Endodermal cell (in vitro differentiated cells): ENCODE results near the gene S1PR2. TPM values are rescaled to one million over a fixed set of nuclear protein-coding genes. Genes with fewer than 3 reads are reported as not detected.

Source experiments
- DNase-seq: peaks from one replicate; pipeline ENCODE4 v3.0.0-alpha.2; 2017
- H3K27ac ChIP-seq: 2 replicates; pipeline ENCODE4 v1.5.1; 2013; ENCODE audit warnings: mild to moderate bottlenecking, low read depth, low read length, moderate library complexity
- H3K27me3 ChIP-seq: 2 replicates; pipeline ENCODE4 v1.6.1; 2013; ENCODE audit warnings: mild to moderate bottlenecking, low read length, moderate library complexity; ENCODE audit not compliant: insufficient read depth, control insufficient read depth, poor library complexity, severe bottlenecking
- H3K36me3 ChIP-seq: 2 replicates; pipeline ENCODE4 v1.7.0; 2013; ENCODE audit warnings: mild to moderate bottlenecking, low read length, moderate library complexity; ENCODE audit not compliant: control insufficient read depth, insufficient read depth
- H3K4me1 ChIP-seq: one replicate; pipeline ENCODE4 v1.7.0; 2013; ENCODE audit warnings: low read length; ENCODE audit not compliant: control insufficient read depth, insufficient read depth
- H3K4me3 ChIP-seq: 2 replicates; pipeline ENCODE4 v1.5.1; 2013; ENCODE audit warnings: mild to moderate bottlenecking, low read length, moderate library complexity
- H3K9ac ChIP-seq: 2 replicates; pipeline ENCODE4 v1.6.1; 2013; ENCODE audit warnings: mild to moderate bottlenecking, low read length, moderate library complexity; ENCODE audit not compliant: poor library complexity, severe bottlenecking; ENCODE audit errors: extremely low read depth
- H3K9me3 ChIP-seq: 2 replicates; pipeline ENCODE4 v1.6.1; 2013; ENCODE audit warnings: mild to moderate bottlenecking, low read length, moderate library complexity; ENCODE audit not compliant: control insufficient read depth
- H3K27ac Mint-ChIP-seq: 2 replicates; pipeline ENCODE4 v1.8.0; 2020; ENCODE audit warnings: mixed read lengths
- H3K27me3 Mint-ChIP-seq: 2 replicates; pipeline ENCODE4 v1.8.0; 2021; ENCODE audit warnings: mild to moderate bottlenecking, mixed read lengths; ENCODE audit not compliant: insufficient read depth
- H3K36me3 Mint-ChIP-seq: 2 replicates; pipeline ENCODE4 v1.8.0; 2020; ENCODE audit warnings: low read depth, mixed read lengths
- H3K4me1 Mint-ChIP-seq: 2 replicates; pipeline ENCODE4 v1.8.0; 2020; ENCODE audit warnings: mixed read lengths
- H3K4me3 Mint-ChIP-seq: 2 replicates; pipeline ENCODE4 v1.8.0; 2020; ENCODE audit warnings: mild to moderate bottlenecking, moderate library complexity, mixed read lengths
- H3K9me3 Mint-ChIP-seq: 2 replicates; pipeline ENCODE4 v1.8.0; 2020; ENCODE audit warnings: mild to moderate bottlenecking, mixed read lengths
- WGBS, 2 experiments: methylation state at CpG; one replicate each; pipeline versions ENCODE4 v1.1.5 to v1.1.7; 2013; ENCODE audit warnings: missing lambda C conversion rate in 2 of 2, mixed read lengths in 1 of 2; ENCODE audit not compliant: insufficient coverage in 1 of 2, insufficient read length in 1 of 2; 5-methylcytosine and 5-hydroxymethylcytosine counted together
- total RNA-seq, 2 donors: library from RNA; stranded (reverse); fragmentation: NEBNext Ultra II Directional in 1 of 2; extraction: Animal tissue kit (Norgen Biotek cat#: 25700) in 1 of 2; gene quantifications; 2 replicates in 1 of 2; 3 replicates in 1 of 2; pipeline ENCODE4 v1.2.1, GENCODE V29; 2021
- TF ChIP-seq, protein P1 (sequence below): fragments of 200-600 bp; sonication (generic); conservative IDR thresholded peaks from 2 replicates; pipeline ENCODE4 v1.5.0; 2021; ENCODE audit warnings: antibody characterized with exemption, mild to moderate bottlenecking

Gene S1PR2
- total RNA-seq, 2 donors from 2014 or later = 11.0 to 16.4 TPM

DNA sequence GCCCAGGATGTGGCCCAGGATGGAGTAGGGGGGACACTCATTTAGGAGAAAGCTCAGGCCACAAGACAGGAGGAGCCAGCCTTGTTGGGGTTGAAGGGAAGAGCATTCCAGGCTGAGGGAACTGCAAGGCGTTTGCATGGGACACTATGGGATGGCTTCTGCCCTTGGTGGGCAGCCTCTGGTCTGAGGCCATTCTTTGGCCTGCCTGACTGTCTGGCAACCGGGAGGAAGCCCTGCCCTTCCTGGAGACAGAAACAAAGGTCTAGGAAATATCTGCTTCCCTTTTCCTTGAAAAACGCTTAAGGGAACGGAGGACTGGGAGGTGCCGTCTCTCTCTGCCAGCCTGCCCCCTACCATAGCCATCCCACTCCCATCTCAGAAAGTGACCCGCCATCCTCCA is 36.9 kb upstream of the S1PR2 start:
- H3K36me3 ChIP-seq = no peaks in the 10 kb centered on the region
- no peaks in the 10 kb centered on the region for H3K4me1 Mint-ChIP-seq
- no peak overlapping the region for H3K27ac Mint-ChIP-seq
- H3K27me3 Mint-ChIP-seq = peaks cover 49% of the 10 kb centered on the region
- H3K4me3 Mint-ChIP-seq = no peak overlapping the region
- TF ChIP-seq, protein P1, sequence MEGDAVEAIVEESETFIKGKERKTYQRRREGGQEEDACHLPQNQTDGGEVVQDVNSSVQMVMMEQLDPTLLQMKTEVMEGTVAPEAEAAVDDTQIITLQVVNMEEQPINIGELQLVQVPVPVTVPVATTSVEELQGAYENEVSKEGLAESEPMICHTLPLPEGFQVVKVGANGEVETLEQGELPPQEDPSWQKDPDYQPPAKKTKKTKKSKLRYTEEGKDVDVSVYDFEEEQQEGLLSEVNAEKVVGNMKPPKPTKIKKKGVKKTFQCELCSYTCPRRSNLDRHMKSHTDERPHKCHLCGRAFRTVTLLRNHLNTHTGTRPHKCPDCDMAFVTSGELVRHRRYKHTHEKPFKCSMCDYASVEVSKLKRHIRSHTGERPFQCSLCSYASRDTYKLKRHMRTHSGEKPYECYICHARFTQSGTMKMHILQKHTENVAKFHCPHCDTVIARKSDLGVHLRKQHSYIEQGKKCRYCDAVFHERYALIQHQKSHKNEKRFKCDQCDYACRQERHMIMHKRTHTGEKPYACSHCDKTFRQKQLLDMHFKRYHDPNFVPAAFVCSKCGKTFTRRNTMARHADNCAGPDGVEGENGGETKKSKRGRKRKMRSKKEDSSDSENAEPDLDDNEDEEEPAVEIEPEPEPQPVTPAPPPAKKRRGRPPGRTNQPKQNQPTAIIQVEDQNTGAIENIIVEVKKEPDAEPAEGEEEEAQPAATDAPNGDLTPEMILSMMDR = no peak
- no peaks in the 10 kb centered on the region for H3K9me3 Mint-ChIP-seq
- WGBS, 2 experiments = 83 to 86% methylated on average over 6 of the region's 6 CpGs
- no peaks in the 10 kb centered on the region for H3K9me3 ChIP-seq
- no peaks in the 10 kb centered on the region for H3K36me3 Mint-ChIP-seq
- peaks cover 37% of the 10 kb centered on the region for H3K27me3 ChIP-seq
- H3K9ac ChIP-seq = no peak overlapping the region
- no peak overlapping the region for H3K27ac ChIP-seq
- no peak overlapping the region for H3K4me3 ChIP-seq
- H3K4me1 ChIP-seq = no peaks in the 10 kb centered on the region
- DNase-seq = no peak

DNA sequence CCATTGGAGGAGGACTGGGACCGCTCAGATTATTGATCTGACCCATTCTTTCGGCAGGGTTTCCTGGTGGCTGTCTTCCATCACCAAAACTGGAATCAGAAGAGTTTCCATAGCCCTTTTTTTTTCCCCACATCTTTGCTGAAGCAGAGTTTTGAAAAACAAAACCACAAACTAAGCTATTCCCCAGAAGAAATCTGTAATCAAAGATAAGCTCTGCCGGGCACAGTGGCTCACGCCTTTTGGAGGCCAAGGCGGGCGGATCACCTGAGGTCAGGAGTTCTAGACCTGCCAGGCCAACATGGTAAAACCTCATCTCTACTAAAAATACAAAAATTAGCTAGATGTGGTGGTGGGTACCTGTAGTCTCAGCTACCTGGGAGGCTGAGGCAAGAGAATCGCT is 35.6 kb upstream of the S1PR2 start:
- no peak for DNase-seq
- TF ChIP-seq, protein P1 = no peak
- Mint-ChIP-seq H3K4me1 (no peaks in the 10 kb centered on the region), H3K36me3 (no peaks in the 10 kb centered on the region), H3K9me3 (no peaks in the 10 kb centered on the region), H3K27me3 (peaks cover 36% of the 10 kb centered on the region), H3K4me3 (no peak overlapping the region), H3K27ac (no peak overlapping the region)
- Histone ChIP-seq H3K27me3 (peaks cover 24% of the 10 kb centered on the region), H3K4me1 (no peaks in the 10 kb centered on the region), H3K36me3 (no peaks in the 10 kb centered on the region), H3K4me3 (no peak overlapping the region), H3K9ac (no peak overlapping the region), H3K9me3 (no peaks in the 10 kb centered on the region), H3K27ac (no peak overlapping the region)
- WGBS, 2 experiments = 90 to 93% methylated on average over 2 to 7 of the region's 7 CpGs

DNA sequence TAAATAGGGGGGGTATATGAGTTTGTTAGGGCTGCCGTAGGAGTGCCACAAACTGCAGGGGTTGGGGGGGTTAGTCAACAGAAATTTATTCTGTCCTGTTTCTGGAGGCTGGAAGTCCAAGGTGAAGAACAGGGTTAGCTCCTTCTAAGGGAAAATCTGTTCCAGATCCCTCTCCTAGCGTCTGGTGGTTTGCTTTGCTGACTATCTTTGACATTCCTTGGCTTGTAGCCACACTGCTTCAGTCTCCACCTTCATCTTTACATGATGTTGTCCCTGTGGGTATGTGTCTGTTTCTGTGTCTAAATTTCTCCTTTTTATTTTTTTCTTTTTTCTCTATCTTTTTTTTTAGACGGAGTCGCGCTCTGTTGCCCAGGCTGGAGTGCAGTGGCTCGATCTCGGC is 31.6 kb upstream of the S1PR2 start:
- Histone ChIP-seq H3K27ac (no peak overlapping the region), H3K27me3 (no peaks in the 10 kb centered on the region), H3K4me3 (no peak overlapping the region), H3K9me3 (no peaks in the 10 kb centered on the region), H3K36me3 (peaks cover 18% of the 10 kb centered on the region), H3K9ac (no peak overlapping the region), H3K4me1 (no peaks in the 10 kb centered on the region)
- H3K27ac Mint-ChIP-seq = no peak overlapping the region
- TF ChIP-seq, protein P1 = no peak
- no peak overlapping the region for H3K4me3 Mint-ChIP-seq
- no peak for DNase-seq
- H3K9me3 Mint-ChIP-seq = no peaks in the 10 kb centered on the region
- no peaks in the 10 kb centered on the region for H3K4me1 Mint-ChIP-seq
- H3K36me3 Mint-ChIP-seq = peaks cover 16% of the 10 kb centered on the region
- 93 to 100% methylated on average over 6 to 7 of the region's 7 CpGs for WGBS, 2 experiments
- peaks cover 6% of the 10 kb centered on the region for H3K27me3 Mint-ChIP-seq
